Fibroblast of peridontal ligament (primary cell): ENCODE measurements around the gene MZT2A.
A peak's percentile ranks its signal among the peaks of the same experiment; 100 is the strongest.
"Not testable (repeated sequence)": the region's sequence is repeated elsewhere in the genome, so short reads cannot be mapped to it uniquely, and the experiment has no call there.

Experiments
- DNase-seq: peaks from one replicate; pipeline ENCODE4 v3.0.0-alpha.2; 2010; ENCODE audit errors: extremely low read depth

The MZT2A gene

GRCh38 chr2:131492418-131493198 is 411 bp upstream of the MZT2A start:
- peak; percentile 91 for DNase-seq

- peak; percentile 6 for DNase-seq
Observed at GRCh38 chr2:131491469-131491836, 744 bp downstream of the MZT2A start.

- DNase-seq = peak; percentile 5
Observed at GRCh38 chr2:131490616-131491468, 1.4 kb downstream of the MZT2A start.

GRCh38 chr2:131488306-131489205 is 3.6 kb downstream of the MZT2A start:
- DNase-seq = no peak

- not testable (repeated sequence) for DNase-seq
Observed at GRCh38 chr2:131486201-131486902, 5.8 kb downstream of the MZT2A start.

GRCh38 chr2:131484906-131485460 is 7.2 kb downstream of the MZT2A start:
- not testable (repeated sequence) for DNase-seq

GRCh38 chr2:131483981-131484820 is 8.0 kb downstream of the MZT2A start:
- not testable (repeated sequence) for DNase-seq

GRCh38 chr2:131482506-131483155 is 9.6 kb downstream of the MZT2A start:
- DNase-seq = not testable (repeated sequence)

- DNase-seq = not testable (repeated sequence)
Observed at GRCh38 chr2:131480351-131480750, 11.8 kb downstream of the MZT2A start.

GRCh38 chr2:131478850-131479461 is 13.2 kb downstream of the MZT2A start:
- not testable (repeated sequence) for DNase-seq

- not testable (repeated sequence) for DNase-seq
Observed at GRCh38 chr2:131478074-131478849, 13.9 kb downstream of the MZT2A start.

GRCh38 chr2:131477227-131477626 is 15.0 kb downstream of the MZT2A start:
- not testable (repeated sequence) for DNase-seq

- not testable (repeated sequence) for DNase-seq
Observed at GRCh38 chr2:131476363-131476762, 15.8 kb downstream of the MZT2A start.

GRCh38 chr2:131475831-131476230 is 16.4 kb downstream of the MZT2A start, which contains the start of gene TUBA3D:
Gene TUBA3D, plus strand, starts transcription at chr2:131476119. Its CDS starts 81 bp downstream, at chr2:131476200.
- DNase-seq = no peak

- not testable (repeated sequence) for DNase-seq
Observed at GRCh38 chr2:131473266-131473665, 18.9 kb downstream of the MZT2A start.

- not testable (repeated sequence) for DNase-seq
Observed at GRCh38 chr2:131471624-131472023, 20.6 kb downstream of the MZT2A start.

- DNase-seq = not testable (repeated sequence)
Observed at GRCh38 chr2:131470944-131471343, 21.3 kb downstream of the MZT2A start.

- not testable (repeated sequence) for DNase-seq
Observed at GRCh38 chr2:131467722-131468121, 24.5 kb downstream of the MZT2A start.
